GM18867 (cell line): Measurements from ENCODE around the gene HTR4.
"Not testable (repeated sequence)": the region's sequence is repeated elsewhere in the genome, so short reads cannot be mapped to it uniquely, and the experiment has no call there.

Experiments
- ATAC-seq: cut with Tn5 transposase; IDR thresholded peaks from one replicate; pipeline ENCODE4 v1.9.1; 2021; ENCODE audit warnings: mild to moderate bottlenecking, moderate library complexity; ENCODE audit not compliant: unreplicated experiment

HTR4 gene

GRCh38 chr5:148540647-148541046 lies 113.7 kb downstream of the HTR4 start:
- peak; percentile 16 for ATAC-seq

GRCh38 chr5:148539851-148540250 lies 114.5 kb downstream of the HTR4 start:
- ATAC-seq: no peak

GRCh38 chr5:148535190-148535589 lies 119.1 kb downstream of the HTR4 start:
- no peak for ATAC-seq

GRCh38 chr5:148532969-148533670 lies 121.2 kb downstream of the HTR4 start:
- no peak for ATAC-seq

- ATAC-seq: not testable (repeated sequence)
Measured at GRCh38 chr5:148529450-148529849, 124.9 kb downstream of the HTR4 start.

GRCh38 chr5:148524721-148525120 lies 129.6 kb downstream of the HTR4 start:
- no peak for ATAC-seq

GRCh38 chr5:148523139-148523538 lies 131.2 kb downstream of the HTR4 start:
- no peak for ATAC-seq

GRCh38 chr5:148515460-148515859 lies 138.9 kb downstream of the HTR4 start:
- no peak for ATAC-seq

GRCh38 chr5:148514344-148514743 lies 140.0 kb downstream of the HTR4 start:
- ATAC-seq: no peak

- no peak for ATAC-seq
Measured at GRCh38 chr5:148512498-148512897, 141.8 kb downstream of the HTR4 start.

- ATAC-seq: peak; percentile 90
Measured at GRCh38 chr5:148511810-148512347, 142.4 kb downstream of the HTR4 start.

- ATAC-seq: no peak
Measured at GRCh38 chr5:148509893-148510292, 144.4 kb downstream of the HTR4 start.

GRCh38 chr5:148507648-148508047 lies 146.7 kb downstream of the HTR4 start:
- ATAC-seq: no peak

GRCh38 chr5:148499452-148499851 lies 154.9 kb downstream of the HTR4 start:
- no peak for ATAC-seq

GRCh38 chr5:148497757-148498156 lies 156.6 kb downstream of the HTR4 start:
- no peak for ATAC-seq

GRCh38 chr5:148492351-148492750 lies 162.0 kb downstream of the HTR4 start:
- no peak for ATAC-seq

- ATAC-seq: no peak
Measured at GRCh38 chr5:148491793-148492184, 162.5 kb downstream of the HTR4 start.

- ATAC-seq: no peak
Measured at GRCh38 chr5:148491015-148491792, 163.1 kb downstream of the HTR4 start.

GRCh38 chr5:148488757-148489156 lies 165.6 kb downstream of the HTR4 start:
- no peak for ATAC-seq

GRCh38 chr5:148486456-148486855 lies 167.9 kb downstream of the HTR4 start:
- ATAC-seq: no peak

GRCh38 chr5:148484651-148485050 lies 169.7 kb downstream of the HTR4 start:
- no peak for ATAC-seq

GRCh38 chr5:148483750-148484149 lies 170.6 kb downstream of the HTR4 start:
- no peak for ATAC-seq
